ENCODE measurements around the gene MGAT5B. TPM values are rescaled to one million over a fixed set of nuclear protein-coding genes. Genes with fewer than 3 reads are reported as not detected.

MGAT5B gene
- total and polyA plus RNA-seq, 2 donors (not counting 1 experiment from before 2014, with no cell fraction given), result 0.09 to 0.17 TPM

DNA sequence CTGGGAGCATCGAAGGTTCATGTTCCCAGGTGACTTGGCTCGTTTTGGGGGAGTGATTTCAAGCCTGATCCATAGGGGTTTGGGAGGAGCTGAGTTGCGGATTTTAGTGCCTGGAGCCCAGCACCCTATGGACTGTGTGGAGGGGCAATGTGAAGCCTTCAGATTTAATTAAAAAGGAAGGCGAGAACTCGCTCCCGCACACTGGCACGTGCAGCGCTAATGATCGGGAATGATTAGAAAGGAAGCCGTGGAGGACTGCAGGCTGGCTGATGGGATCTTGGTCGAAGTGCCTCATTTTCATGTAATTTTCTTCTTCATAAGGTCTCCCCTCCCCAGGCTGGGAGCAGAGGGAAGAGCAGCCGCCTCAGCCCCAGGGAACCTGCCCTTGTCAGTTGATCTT, 12.8 kb downstream of the MGAT5B start:
- H3K79me2 ChIP-seq (ENCODE audit: control insufficient read depth, insufficient read depth, low read length), result no peaks in the 10 kb centered on the region
- TF ChIP-seq EZH2 (IDR thresholded peaks at IDR 0.05; ENCODE audit: low read length, missing control alignments), result no peak
- TF ChIP-seq, protein P1, sequence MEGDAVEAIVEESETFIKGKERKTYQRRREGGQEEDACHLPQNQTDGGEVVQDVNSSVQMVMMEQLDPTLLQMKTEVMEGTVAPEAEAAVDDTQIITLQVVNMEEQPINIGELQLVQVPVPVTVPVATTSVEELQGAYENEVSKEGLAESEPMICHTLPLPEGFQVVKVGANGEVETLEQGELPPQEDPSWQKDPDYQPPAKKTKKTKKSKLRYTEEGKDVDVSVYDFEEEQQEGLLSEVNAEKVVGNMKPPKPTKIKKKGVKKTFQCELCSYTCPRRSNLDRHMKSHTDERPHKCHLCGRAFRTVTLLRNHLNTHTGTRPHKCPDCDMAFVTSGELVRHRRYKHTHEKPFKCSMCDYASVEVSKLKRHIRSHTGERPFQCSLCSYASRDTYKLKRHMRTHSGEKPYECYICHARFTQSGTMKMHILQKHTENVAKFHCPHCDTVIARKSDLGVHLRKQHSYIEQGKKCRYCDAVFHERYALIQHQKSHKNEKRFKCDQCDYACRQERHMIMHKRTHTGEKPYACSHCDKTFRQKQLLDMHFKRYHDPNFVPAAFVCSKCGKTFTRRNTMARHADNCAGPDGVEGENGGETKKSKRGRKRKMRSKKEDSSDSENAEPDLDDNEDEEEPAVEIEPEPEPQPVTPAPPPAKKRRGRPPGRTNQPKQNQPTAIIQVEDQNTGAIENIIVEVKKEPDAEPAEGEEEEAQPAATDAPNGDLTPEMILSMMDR (conservative IDR thresholded peaks at IDR 0.05 in 1 of 2, IDR thresholded peaks at IDR 0.05 in 1 of 2; ENCODE audit: low read depth in 1 of 2, low read length in 2 of 2), result no peak
- no peak overlapping the region for H3K4me2 ChIP-seq (ENCODE audit: extremely low read depth, insufficient read depth, low read length)
- H4K20me1 ChIP-seq (ENCODE audit: control insufficient read depth, extremely low read depth, insufficient read depth, low read length), result no peaks in the 10 kb centered on the region
- H3K27me3 ChIP-seq (ENCODE audit: control insufficient read depth, insufficient read depth, low read length), result no peaks in the 10 kb centered on the region
- no peaks in the 10 kb centered on the region for H3K36me3 ChIP-seq (ENCODE audit: control insufficient read depth, insufficient read depth, low read length)
- H3K9ac ChIP-seq (ENCODE audit: insufficient read depth, low read length), result no peak overlapping the region
- no peak overlapping the region for H2AFZ ChIP-seq (ENCODE audit: low read length)
- H3K9me3 ChIP-seq (ENCODE audit: control insufficient read depth, insufficient read depth, low read depth, low read length), result no peaks in the 10 kb centered on the region
- no peak overlapping the region for H3K27ac ChIP-seq (ENCODE audit: insufficient read depth, low read length)
- no peak for DNase-seq (ENCODE audit: low read depth in 2 of 2)
- H3K4me1 ChIP-seq (ENCODE audit: control insufficient read depth, extremely low read depth, insufficient read depth, low read length), result no peaks in the 10 kb centered on the region
- no peak overlapping the region for H3K4me3 ChIP-seq (replicated peaks in 1 of 4; ENCODE audit: control extremely low read depth in 1 of 4, insufficient read depth in 1 of 4, low read depth in 3 of 4, low read length in 4 of 4)

DNA sequence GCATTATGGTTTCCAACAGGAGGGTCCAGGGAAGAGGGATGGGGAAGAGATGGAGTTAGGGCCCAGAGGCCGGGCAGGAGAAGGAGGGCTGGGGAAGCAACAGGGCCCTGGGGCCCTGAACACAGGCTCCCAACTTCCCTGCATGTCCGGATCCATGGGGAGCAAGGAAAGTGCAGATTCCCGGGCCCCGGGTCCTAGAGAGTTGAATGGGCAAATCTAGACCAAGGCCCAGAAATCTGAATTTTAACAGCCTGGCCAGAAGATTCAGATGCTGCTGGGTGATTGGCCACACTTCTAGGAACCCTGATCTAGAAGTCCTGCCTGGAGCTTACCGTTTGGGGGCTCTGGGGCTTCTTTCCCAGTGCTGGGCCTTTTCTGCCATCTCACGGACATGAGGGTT, 13.2 kb downstream of the MGAT5B start:
- H3K79me2 ChIP-seq (ENCODE audit: control insufficient read depth, insufficient read depth, low read length), result no peaks in the 10 kb centered on the region
- H3K4me1 ChIP-seq (ENCODE audit: control insufficient read depth, extremely low read depth, insufficient read depth, low read length), result no peaks in the 10 kb centered on the region
- no peak overlapping the region for H3K4me2 ChIP-seq (ENCODE audit: extremely low read depth, insufficient read depth, low read length)
- no peak overlapping the region for H3K9ac ChIP-seq (ENCODE audit: insufficient read depth, low read length)
- no peak for DNase-seq (ENCODE audit: low read depth in 2 of 2)
- TF ChIP-seq EZH2 (IDR thresholded peaks at IDR 0.05; ENCODE audit: low read length, missing control alignments), result no peak
- TF ChIP-seq, protein P1 (conservative IDR thresholded peaks at IDR 0.05 in 1 of 2, IDR thresholded peaks at IDR 0.05 in 1 of 2; ENCODE audit: low read depth in 1 of 2, low read length in 2 of 2), result no peak
- H3K27ac ChIP-seq (ENCODE audit: insufficient read depth, low read length), result no peak overlapping the region
- no peaks in the 10 kb centered on the region for H3K27me3 ChIP-seq (ENCODE audit: control insufficient read depth, insufficient read depth, low read length)
- H3K36me3 ChIP-seq (ENCODE audit: control insufficient read depth, insufficient read depth, low read length), result no peaks in the 10 kb centered on the region
- H3K9me3 ChIP-seq (ENCODE audit: control insufficient read depth, insufficient read depth, low read depth, low read length), result no peaks in the 10 kb centered on the region
- H4K20me1 ChIP-seq (ENCODE audit: control insufficient read depth, extremely low read depth, insufficient read depth, low read length), result no peaks in the 10 kb centered on the region
- no peak overlapping the region for H2AFZ ChIP-seq (ENCODE audit: low read length)
- no peak overlapping the region for H3K4me3 ChIP-seq (replicated peaks in 1 of 4; ENCODE audit: control extremely low read depth in 1 of 4, insufficient read depth in 1 of 4, low read depth in 3 of 4, low read length in 4 of 4)

DNA sequence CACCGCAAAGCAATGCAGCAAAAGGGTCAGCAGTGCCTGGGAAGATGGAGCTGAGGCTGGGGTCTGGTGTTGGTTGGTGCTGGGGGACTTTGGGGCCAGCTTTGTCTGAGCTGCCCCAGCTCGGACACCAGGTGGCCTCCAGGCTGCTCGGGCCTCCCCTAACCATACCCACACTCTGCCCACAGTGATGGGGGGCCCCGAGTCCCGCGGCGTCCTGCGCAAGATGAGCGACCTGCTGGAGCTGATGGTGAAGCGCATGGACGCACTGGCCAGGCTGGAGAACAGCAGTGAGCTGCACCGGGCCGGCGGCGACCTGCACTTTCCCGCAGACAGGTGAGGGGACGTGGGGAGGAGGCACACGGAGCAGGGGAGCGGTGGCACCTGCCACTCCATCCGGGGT, 13.8 kb downstream of the MGAT5B start:
- H3K27me3 ChIP-seq (ENCODE audit: control insufficient read depth, insufficient read depth, low read length), result no peaks in the 10 kb centered on the region
- DNase-seq (ENCODE audit: low read depth in 2 of 2), result no peak
- H3K4me2 ChIP-seq (ENCODE audit: extremely low read depth, insufficient read depth, low read length), result no peak overlapping the region
- TF ChIP-seq EZH2 (IDR thresholded peaks at IDR 0.05; ENCODE audit: low read length, missing control alignments), result no peak
- TF ChIP-seq, protein P1 (conservative IDR thresholded peaks at IDR 0.05 in 1 of 2, IDR thresholded peaks at IDR 0.05 in 1 of 2; ENCODE audit: low read depth in 1 of 2, low read length in 2 of 2), result no peak
- no peak overlapping the region for H3K9ac ChIP-seq (ENCODE audit: insufficient read depth, low read length)
- H3K4me1 ChIP-seq (ENCODE audit: control insufficient read depth, extremely low read depth, insufficient read depth, low read length), result no peaks in the 10 kb centered on the region
- no peaks in the 10 kb centered on the region for H4K20me1 ChIP-seq (ENCODE audit: control insufficient read depth, extremely low read depth, insufficient read depth, low read length)
- no peak overlapping the region for H3K27ac ChIP-seq (ENCODE audit: insufficient read depth, low read length)
- no peaks in the 10 kb centered on the region for H3K36me3 ChIP-seq (ENCODE audit: control insufficient read depth, insufficient read depth, low read length)
- H3K4me3 ChIP-seq (replicated peaks in 1 of 4; ENCODE audit: control extremely low read depth in 1 of 4, insufficient read depth in 1 of 4, low read depth in 3 of 4, low read length in 4 of 4), result no peak overlapping the region
- H2AFZ ChIP-seq (ENCODE audit: low read length), result no peak overlapping the region
- no peaks in the 10 kb centered on the region for H3K9me3 ChIP-seq (ENCODE audit: control insufficient read depth, insufficient read depth, low read depth, low read length)
- H3K79me2 ChIP-seq (ENCODE audit: control insufficient read depth, insufficient read depth, low read length), result no peaks in the 10 kb centered on the region

All from fibroblast of lung (primary cell).